Measurements from ENCODE around the gene STRC.
"Not testable (repeated sequence)": the region's sequence is repeated elsewhere in the genome, so short reads cannot be mapped to it uniquely, and the experiment has no call there.

Gene STRC

GRCh38 chr15:43618700-43619099 is at the start of gene STRC:
Gene STRC (minus strand): TSS chr15:43618800. CDS start chr15:43618722, 78 bp downstream.
- DNase-seq: not testable (repeated sequence)

GRCh38 chr15:43666177-43666576 is 47.6 kb upstream of the STRC start:
- not testable (repeated sequence) for DNase-seq

DNA sequence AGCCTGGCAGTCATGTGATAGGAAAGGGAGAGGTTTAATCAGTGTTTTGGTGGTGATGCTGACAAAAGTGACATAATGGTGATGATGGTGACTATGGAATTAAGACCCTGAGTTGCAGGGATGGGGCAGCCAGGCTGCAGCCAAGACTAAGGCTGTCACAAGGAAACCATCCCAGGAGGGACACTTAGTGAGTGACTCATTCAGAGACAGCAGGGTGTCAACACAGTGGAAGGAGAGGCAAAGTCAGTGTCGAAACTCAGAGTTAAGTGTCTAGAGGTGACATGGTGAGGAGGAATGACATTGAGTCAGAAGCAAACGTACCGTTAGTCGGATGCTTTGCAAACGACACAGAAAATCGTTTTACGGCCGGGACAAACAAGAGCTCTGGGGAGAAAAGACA is 44.7 kb upstream of the STRC start:
- DNase-seq: not testable (repeated sequence)

GRCh38 chr15:43662293-43662692 is 43.7 kb upstream of the STRC start:
- DNase-seq: not testable (repeated sequence)

DNA sequence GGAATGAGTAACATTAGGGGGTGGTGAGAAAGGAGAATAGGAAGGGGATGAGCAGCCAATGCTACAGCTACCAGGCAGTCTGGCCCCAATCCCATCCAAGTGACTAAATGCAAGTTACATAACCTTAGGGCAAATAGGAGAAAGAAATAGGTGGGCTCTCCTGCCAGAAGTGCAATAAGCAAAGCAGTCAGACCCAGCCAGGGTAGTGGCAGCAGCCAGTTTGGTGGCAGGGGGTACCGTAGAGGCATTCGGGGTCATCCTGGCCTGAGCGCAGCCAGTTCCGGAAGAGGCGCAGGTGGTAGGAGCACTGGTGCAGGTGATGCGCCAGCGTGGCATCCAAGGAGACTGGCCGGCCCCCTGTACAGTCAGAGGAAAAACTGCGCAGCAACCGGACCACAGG is 41.1 kb upstream of the STRC start:
- DNase-seq: not testable (repeated sequence)

DNA sequence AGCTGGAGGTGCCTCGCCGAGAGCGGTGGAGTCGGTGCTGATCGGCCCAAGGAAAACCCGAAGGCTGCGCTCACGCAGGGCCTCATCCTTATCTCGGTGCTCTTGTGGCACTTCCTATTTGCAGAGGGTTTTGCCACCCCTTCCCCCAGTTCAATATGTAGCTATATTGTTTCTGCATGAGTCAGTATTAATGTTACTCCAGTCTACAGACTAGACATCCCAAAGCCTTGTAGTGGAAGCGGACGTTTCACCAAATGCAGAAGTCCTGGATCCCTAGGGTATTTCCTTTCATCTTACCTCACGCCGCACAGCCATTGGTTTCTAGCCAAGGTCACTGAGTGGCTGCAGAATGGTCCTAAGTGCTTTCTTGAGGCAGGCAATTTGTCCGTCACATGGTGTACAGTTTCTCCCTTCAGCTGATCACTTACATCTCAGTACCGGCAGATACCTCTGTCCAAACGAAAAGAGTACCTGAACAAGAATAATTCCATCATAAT is 30.9 kb upstream of the STRC start:
- DNase-seq: not testable (repeated sequence)

GRCh38 chr15:43648649-43649429 is 30.2 kb upstream of the STRC start, which contains the start of gene CATSPER2:
Gene CATSPER2 (minus strand): TSS chr15:43648844. CDS start chr15:43648061, 783 bp downstream.
- DNase-seq: no peak

GRCh38 chr15:43638464-43639204 is 20.0 kb upstream of the STRC start:
- DNase-seq: not testable (repeated sequence)

GRCh38 chr15:43626937-43627336 is 8.3 kb upstream of the STRC start:
- not testable (repeated sequence) for DNase-seq

- DNase-seq: no peak
These were observed 6.5 kb upstream of the STRC start for GRCh38 chr15:43625106-43625505.

DNA sequence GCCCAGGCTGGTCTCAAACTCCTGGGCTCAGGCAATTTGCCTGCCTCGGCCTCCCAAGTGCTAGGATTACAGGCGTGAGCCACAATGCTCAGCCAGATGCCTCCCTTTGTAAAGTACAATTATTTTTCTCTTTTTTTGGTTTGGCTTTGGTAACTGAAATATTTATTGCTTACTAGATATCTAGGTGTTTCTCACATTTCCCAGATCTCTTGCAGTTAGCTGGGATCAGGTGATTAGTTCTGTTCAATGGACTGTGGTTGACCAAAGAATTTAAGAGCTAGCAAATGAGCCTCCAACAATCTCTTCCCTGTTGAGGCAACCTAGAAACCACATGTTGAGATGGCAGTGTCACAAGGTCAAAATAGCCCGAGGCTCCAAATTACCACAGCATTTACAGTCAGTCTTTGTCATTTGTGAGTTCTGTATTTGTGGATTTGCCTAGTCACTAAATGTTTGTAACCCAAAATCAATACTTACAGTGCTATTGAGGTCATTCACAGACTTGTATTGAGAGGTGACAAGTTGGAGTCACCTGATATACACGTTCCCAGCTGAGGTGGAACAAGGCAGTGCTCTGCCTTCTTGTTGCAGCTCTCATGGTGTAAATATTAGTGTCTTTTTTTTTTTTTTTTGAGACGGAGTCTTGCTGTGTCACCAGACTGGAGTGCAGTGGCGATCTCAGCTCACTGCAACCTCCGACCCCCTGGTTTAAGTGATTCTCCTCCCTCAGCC is 3.6 kb upstream of the STRC start:
- not testable (repeated sequence) for DNase-seq

DNA sequence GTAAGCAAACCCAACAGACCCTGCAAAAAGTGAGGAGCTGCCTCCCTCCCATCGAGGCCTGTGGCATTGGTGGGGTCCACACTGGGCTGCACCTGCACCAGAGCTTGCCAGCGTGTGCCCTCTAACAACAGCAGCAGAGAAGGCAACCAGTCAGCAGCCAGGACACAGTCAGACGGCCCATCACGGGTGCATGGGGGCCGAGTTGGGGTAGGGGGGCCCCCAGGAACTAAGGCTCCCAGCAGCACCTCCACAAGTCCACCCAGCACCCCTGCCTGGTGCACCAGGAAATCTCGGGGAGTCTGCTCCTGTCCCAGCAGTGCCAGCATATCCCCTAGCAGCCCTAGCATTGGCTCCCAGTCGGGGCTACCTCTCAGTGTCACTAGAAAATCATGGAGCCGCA is 850 bp downstream of the STRC start:
- DNase-seq: not testable (repeated sequence)

DNA sequence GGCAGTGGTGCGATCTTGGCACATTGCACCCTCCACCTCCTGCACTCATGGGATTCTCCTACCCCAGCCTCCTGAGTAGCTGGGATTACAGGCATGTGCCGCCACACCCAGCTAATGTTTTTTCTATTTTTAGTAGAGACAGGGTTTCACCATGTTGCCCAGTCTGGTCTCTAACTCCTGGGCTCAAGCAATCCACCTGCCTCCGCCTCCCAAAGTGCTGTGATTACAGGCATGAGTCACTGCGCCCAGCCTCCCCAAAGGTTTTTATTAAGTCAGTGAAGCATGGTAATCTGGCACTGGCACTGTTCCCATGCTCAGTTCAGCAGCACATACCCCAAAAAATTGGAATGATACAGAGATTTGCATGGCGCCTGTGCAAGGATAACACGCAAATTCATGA is 16.4 kb downstream of the STRC start:
- peak; percentile 51 for DNase-seq

- DNase-seq: not testable (repeated sequence)
These were observed 18.4 kb downstream of the STRC start for GRCh38 chr15:43600200-43600599.

- not testable (repeated sequence) for DNase-seq
These were observed 19.5 kb downstream of the STRC start for GRCh38 chr15:43599131-43599530.

- DNase-seq: not testable (repeated sequence)
These were observed 25.0 kb downstream of the STRC start, which contains the start of gene CKMT1B for GRCh38 chr15:43593328-43594190. Gene CKMT1B (plus strand): TSS chr15:43594027. CDS start chr15:43594219, 192 bp downstream.

GRCh38 chr15:43592841-43593240 is 25.8 kb downstream of the STRC start:
- not testable (repeated sequence) for DNase-seq

GRCh38 chr15:43589778-43590466 is 28.7 kb downstream of the STRC start, which contains the start of gene PPIP5K1:
Gene PPIP5K1 (minus strand): TSS chr15:43590208. CDS start chr15:43584504, 5,704 bp downstream.
- DNase-seq: not testable (repeated sequence)

DNA sequence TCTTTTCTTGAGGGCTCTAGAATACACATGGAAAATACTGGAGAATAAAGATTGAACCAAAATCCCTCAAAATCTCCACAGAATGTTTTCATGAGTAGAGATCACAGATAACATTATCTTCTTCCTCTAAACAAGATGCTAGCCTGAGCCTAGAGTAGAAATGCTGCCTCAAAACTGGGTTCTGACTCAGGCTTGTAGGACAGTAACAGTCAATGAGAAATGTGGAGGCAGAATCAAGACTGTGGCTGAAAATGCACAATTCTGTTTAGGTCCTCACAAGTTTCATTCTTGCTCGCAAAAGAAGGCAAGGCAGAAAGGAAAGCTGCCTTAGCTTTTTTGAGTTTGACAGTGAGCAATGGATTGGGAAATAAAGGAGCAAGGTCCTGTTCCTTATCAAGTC is 44.0 kb downstream of the STRC start:
- DNase-seq: not testable (repeated sequence)

DNA sequence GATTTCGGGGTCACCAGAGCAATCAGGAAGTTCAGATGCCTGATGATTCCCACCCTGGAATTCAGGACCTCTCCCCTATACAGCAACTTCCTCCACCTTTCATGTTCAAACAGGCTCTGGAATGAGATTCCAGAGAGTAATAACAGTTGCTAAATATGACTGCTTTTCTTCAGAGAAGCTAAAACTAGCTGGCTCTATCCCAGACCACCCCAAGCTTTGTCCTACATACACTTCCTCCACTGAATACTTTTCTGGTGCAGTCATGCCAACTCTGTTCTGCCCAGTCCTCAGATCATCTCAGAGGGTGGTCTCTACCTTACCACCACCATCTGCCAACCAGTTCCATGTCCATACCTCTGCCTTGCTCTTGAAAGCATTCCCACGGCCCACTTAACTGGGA is 52.0 kb downstream of the STRC start:
- DNase-seq: not testable (repeated sequence)

- DNase-seq: not testable (repeated sequence)
These were observed 54.8 kb downstream of the STRC start for GRCh38 chr15:43563793-43564192.
